Astrocyte (in vitro differentiated cells and primary cell): ENCODE results near the gene WNT7A. TPM values are rescaled to one million over a fixed set of nuclear protein-coding genes. Genes with fewer than 3 reads are reported as not detected.

ENCODE experiments used
- DNase-seq: peaks from one replicate; pipeline ENCODE4 v3.0.0-alpha.2; 2010; ENCODE audit warnings: low read depth
- FAIRE-seq: peaks from 2 replicates; lab custom pipeline; 2011; peaks lifted over from hg19 to GRCh38; lab: Jason Lieb, UNC
- H2AFZ ChIP-seq: 2 replicates; pipeline ENCODE4 v1.6.0; 2012; ENCODE audit warnings: low read depth, low read length, inconsistent platforms
- H3K27ac ChIP-seq: 2 replicates; pipeline ENCODE4 v1.5.1; 2011; ENCODE audit warnings: low read depth, low read length, inconsistent platforms
- H3K27me3 ChIP-seq: 2 replicates; pipeline ENCODE4 v1.6.0; 2011; ENCODE audit warnings: low read length, inconsistent platforms; ENCODE audit not compliant: insufficient read depth
- H3K36me3 ChIP-seq: 2 replicates; pipeline ENCODE4 v1.5.1; 2011; ENCODE audit warnings: low read length, inconsistent platforms; ENCODE audit not compliant: insufficient read depth
- H3K4me1 ChIP-seq: 2 replicates; pipeline ENCODE4 v1.5.1; 2011; ENCODE audit warnings: low read length, inconsistent platforms; ENCODE audit not compliant: insufficient read depth
- H3K4me2 ChIP-seq: 2 replicates; pipeline ENCODE4 v1.6.0; 2012; ENCODE audit warnings: low read length, inconsistent platforms
- H3K4me3 ChIP-seq: 2 replicates; pipeline ENCODE4 v1.5.1; 2011; ENCODE audit warnings: low read depth, mild to moderate bottlenecking, low read length, inconsistent platforms; ENCODE audit not compliant: insufficient read depth
- H3K79me2 ChIP-seq: 2 replicates; pipeline ENCODE4 v1.6.0; 2012; ENCODE audit warnings: mild to moderate bottlenecking, low read length, inconsistent platforms; ENCODE audit not compliant: insufficient read depth
- H3K9ac ChIP-seq: 2 replicates; pipeline ENCODE4 v1.6.0; 2012; ENCODE audit warnings: mild to moderate bottlenecking, low read length, inconsistent platforms
- H3K9me3 ChIP-seq: 2 replicates; pipeline ENCODE4 v1.5.1; 2012; ENCODE audit warnings: low read depth, mild to moderate bottlenecking, low read length, inconsistent platforms; ENCODE audit not compliant: insufficient read depth
- H4K20me1 ChIP-seq: 2 replicates; pipeline ENCODE4 v1.6.0; 2012; ENCODE audit warnings: low read length, inconsistent platforms; ENCODE audit not compliant: insufficient read depth
- H3K27ac Mint-ChIP-seq: one replicate; pipeline ENCODE4 v1.8.0; 2021; ENCODE audit warnings: mild to moderate bottlenecking, mixed read lengths; ENCODE audit not compliant: unreplicated experiment
- H3K27me3 Mint-ChIP-seq: one replicate; pipeline ENCODE4 v1.8.0; 2021; ENCODE audit warnings: low read depth, mixed read lengths; ENCODE audit not compliant: unreplicated experiment
- H3K36me3 Mint-ChIP-seq: one replicate; pipeline ENCODE4 v1.8.0; 2021; ENCODE audit warnings: low read depth, mixed read lengths; ENCODE audit not compliant: unreplicated experiment
- H3K4me1 Mint-ChIP-seq: one replicate; pipeline ENCODE4 v1.8.0; 2021; ENCODE audit warnings: low read depth, mixed read lengths; ENCODE audit not compliant: unreplicated experiment
- H3K4me3 Mint-ChIP-seq: one replicate; pipeline ENCODE4 v1.8.0; 2021; ENCODE audit warnings: mild to moderate bottlenecking, moderate library complexity, mixed read lengths; ENCODE audit not compliant: unreplicated experiment
- H3K9me3 Mint-ChIP-seq: one replicate; pipeline ENCODE4 v1.8.0; 2021; ENCODE audit warnings: mild to moderate bottlenecking, mixed read lengths; ENCODE audit not compliant: unreplicated experiment
- EZH2 ChIP-seq: IDR thresholded peaks from 2 replicates; pipeline ENCODE4 v1.6.1; 2012; ENCODE audit warnings: mild to moderate bottlenecking, low read length, inconsistent platforms; ENCODE audit not compliant: insufficient read depth
- total RNA-seq: library from RNA; stranded (reverse); gene quantifications from 2 replicates; pipeline ENCODE4 v1.2.1, GENCODE V29; 2021
- TF ChIP-seq, protein P1 (sequence below): IDR thresholded peaks from 2 replicates; pipeline ENCODE4 v1.5.1; 2011; ENCODE audit warnings: low read depth, mild to moderate bottlenecking, inconsistent platforms, low read length, moderate library complexity; ENCODE audit not compliant: insufficient read depth

Gene WNT7A
- total RNA-seq, 1 donor from 2014 or later = 1.7 TPM

DNA sequence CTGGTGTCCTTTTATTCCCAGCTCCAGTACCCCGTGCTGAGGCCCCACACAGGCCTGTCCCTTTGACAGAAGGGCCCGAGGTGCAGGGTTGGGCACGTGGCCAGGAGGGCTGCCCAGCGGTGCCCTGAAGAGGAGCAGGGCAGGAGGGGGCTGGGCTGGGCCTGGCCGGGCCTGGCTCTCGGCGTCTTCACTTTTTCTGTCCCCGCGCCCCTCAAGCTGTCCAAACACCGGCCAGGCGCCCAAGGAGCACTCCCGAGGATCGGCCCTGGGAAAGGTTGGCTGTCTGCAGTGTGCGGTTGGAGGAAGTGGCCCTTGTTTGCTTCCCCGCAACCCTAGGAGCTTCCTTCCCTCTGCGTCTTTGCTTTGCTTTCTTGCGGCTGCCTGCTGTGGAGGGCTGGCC lies 84.1 kb downstream of the WNT7A start:
- H3K27ac Mint-ChIP-seq = no peak overlapping the region

DNA sequence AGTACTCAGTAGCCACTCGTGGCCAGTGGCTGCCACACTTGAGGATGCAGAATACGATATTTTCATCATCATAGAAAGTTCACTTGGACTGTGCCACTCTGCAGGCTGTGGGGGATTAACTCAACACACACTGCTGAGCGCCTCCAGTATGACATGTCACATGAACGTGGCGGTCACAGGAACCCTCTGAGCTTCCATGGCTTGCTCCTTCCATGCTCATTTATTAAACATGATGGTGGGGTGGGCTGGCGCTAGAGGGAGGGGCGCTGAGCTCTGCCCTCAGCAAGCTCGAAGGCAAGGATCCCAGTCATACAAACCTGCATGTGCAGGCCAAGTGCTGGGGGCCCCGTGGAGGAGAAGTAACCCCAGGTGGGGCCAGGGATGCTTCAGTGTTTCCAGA lies 85.5 kb downstream of the WNT7A start:
- no peak overlapping the region for H3K4me3 ChIP-seq
- no peak overlapping the region for H3K9ac ChIP-seq
- H3K79me2 ChIP-seq = no peaks in the 10 kb centered on the region
- Mint-ChIP-seq H3K27me3 (peaks cover 30% of the 10 kb centered on the region), H3K4me1 (no peaks in the 10 kb centered on the region), H3K36me3 (no peaks in the 10 kb centered on the region), H3K4me3 (no peak overlapping the region), H3K27ac (no peak overlapping the region), H3K9me3 (peaks cover 1% of the 10 kb centered on the region)
- DNase-seq (no peak), FAIRE-seq (no peak)
- H3K27me3 ChIP-seq = peaks cover 3% of the 10 kb centered on the region
- H3K36me3 ChIP-seq = no peaks in the 10 kb centered on the region
- H3K27ac ChIP-seq = no peak overlapping the region
- H3K4me2 ChIP-seq = no peak overlapping the region
- no peak overlapping the region for H2AFZ ChIP-seq
- H3K4me1 ChIP-seq = no peaks in the 10 kb centered on the region
- TF ChIP-seq EZH2 = no peak
- TF ChIP-seq, protein P1, sequence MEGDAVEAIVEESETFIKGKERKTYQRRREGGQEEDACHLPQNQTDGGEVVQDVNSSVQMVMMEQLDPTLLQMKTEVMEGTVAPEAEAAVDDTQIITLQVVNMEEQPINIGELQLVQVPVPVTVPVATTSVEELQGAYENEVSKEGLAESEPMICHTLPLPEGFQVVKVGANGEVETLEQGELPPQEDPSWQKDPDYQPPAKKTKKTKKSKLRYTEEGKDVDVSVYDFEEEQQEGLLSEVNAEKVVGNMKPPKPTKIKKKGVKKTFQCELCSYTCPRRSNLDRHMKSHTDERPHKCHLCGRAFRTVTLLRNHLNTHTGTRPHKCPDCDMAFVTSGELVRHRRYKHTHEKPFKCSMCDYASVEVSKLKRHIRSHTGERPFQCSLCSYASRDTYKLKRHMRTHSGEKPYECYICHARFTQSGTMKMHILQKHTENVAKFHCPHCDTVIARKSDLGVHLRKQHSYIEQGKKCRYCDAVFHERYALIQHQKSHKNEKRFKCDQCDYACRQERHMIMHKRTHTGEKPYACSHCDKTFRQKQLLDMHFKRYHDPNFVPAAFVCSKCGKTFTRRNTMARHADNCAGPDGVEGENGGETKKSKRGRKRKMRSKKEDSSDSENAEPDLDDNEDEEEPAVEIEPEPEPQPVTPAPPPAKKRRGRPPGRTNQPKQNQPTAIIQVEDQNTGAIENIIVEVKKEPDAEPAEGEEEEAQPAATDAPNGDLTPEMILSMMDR = no peak
- no peaks in the 10 kb centered on the region for H4K20me1 ChIP-seq
- no peaks in the 10 kb centered on the region for H3K9me3 ChIP-seq

More for the DNA sequence above, 84.1 kb downstream of the WNT7A start:
- Histone ChIP-seq H3K79me2 (no peaks in the 10 kb centered on the region), H4K20me1 (no peaks in the 10 kb centered on the region), H3K27me3 (peaks cover 3% of the 10 kb centered on the region), H2AFZ (no peak overlapping the region), H3K9ac (no peak overlapping the region), H3K9me3 (no peaks in the 10 kb centered on the region), H3K27ac (no peak overlapping the region), H3K4me1 (no peaks in the 10 kb centered on the region), H3K36me3 (no peaks in the 10 kb centered on the region), H3K4me3 (no peak overlapping the region), H3K4me2 (no peak overlapping the region)
- Mint-ChIP-seq H3K9me3 (peaks cover 1% of the 10 kb centered on the region), H3K27me3 (peaks cover 30% of the 10 kb centered on the region), H3K4me3 (no peak overlapping the region), H3K4me1 (no peaks in the 10 kb centered on the region), H3K36me3 (no peaks in the 10 kb centered on the region)
- FAIRE-seq (no peak), DNase-seq (no peak)
- TF ChIP-seq, protein P1 = no peak
- no peak for TF ChIP-seq EZH2

DNA sequence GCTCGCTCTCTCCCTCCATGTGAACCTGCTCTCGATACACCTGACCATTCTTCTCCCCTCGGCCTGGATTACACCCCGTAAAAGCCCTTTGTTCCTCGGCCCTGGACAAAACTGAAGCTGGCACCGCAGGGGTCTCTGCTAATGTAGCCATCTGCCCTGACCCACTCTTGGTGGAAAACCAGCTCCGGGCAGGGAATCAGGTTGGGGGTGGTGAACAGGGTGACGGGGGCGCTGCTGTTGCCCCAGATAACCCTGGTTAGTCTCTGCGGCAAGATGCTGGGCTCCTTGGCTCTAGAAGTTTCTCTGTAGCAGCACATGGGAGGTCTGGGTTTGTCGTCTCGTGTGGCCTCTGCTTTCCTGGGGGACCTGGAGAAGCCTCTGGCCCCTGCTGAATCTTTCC lies 86.4 kb downstream of the WNT7A start:
- Mint-ChIP-seq H3K9me3 (peaks cover 1% of the 10 kb centered on the region), H3K4me1 (no peaks in the 10 kb centered on the region), H3K36me3 (no peaks in the 10 kb centered on the region), H3K4me3 (no peak overlapping the region), H3K27me3 (peaks cover 38% of the 10 kb centered on the region), H3K27ac (no peak overlapping the region)
- Histone ChIP-seq H3K79me2 (no peaks in the 10 kb centered on the region), H3K4me2 (no peak overlapping the region), H3K36me3 (no peaks in the 10 kb centered on the region), H2AFZ (no peak overlapping the region), H4K20me1 (no peaks in the 10 kb centered on the region), H3K9ac (no peak overlapping the region), H3K27me3 (peaks cover 3% of the 10 kb centered on the region), H3K4me3 (no peak overlapping the region), H3K4me1 (no peaks in the 10 kb centered on the region), H3K27ac (no peak overlapping the region), H3K9me3 (no peaks in the 10 kb centered on the region)
- DNase-seq (no peak), FAIRE-seq (no peak)
- no peak for TF ChIP-seq EZH2
- TF ChIP-seq, protein P1 = no peak
